Brain microvascular endothelial cell (primary cell): ENCODE measurements around the gene HOXA11.

Experiments used
- DNase-seq: peaks from one replicate; pipeline ENCODE4 v3.0.0-alpha.2; 2020
- H3K27ac ChIP-seq: fragments of 250-450 bp; sonication (Bioruptor Pico); 2 replicates; pipeline ENCODE4 v1.5.1; 2020; ENCODE audit warnings: mild to moderate bottlenecking, moderate library complexity
- H3K27me3 ChIP-seq: fragments of 250-450 bp; sonication (Bioruptor Pico); replicated peaks from 2 replicates; pipeline ENCODE4 v1.5.1; 2020; ENCODE audit warnings: mild to moderate bottlenecking
- H3K36me3 ChIP-seq: fragments of 250-450 bp; sonication (Bioruptor Pico); replicated peaks from 2 replicates; pipeline ENCODE4 v1.5.1; 2020; ENCODE audit warnings: mild to moderate bottlenecking
- H3K4me3 ChIP-seq: 2 replicates; pipeline ENCODE4 v1.5.1; 2011; ENCODE audit warnings: low read depth, mild to moderate bottlenecking, control low read depth, low read length, moderate library complexity
- CTCF ChIP-seq: IDR thresholded peaks from 2 replicates; pipeline ENCODE4 v1.5.1; 2011; ENCODE audit warnings: low read depth, mild to moderate bottlenecking, moderate library complexity, low read length, control low read depth, inconsistent platforms; ENCODE audit errors: missing control alignments
- in situ Hi-C: cut with HindIII; loops from 2 replicates; pipeline ENCODE4 v1.10.0; 2017; ENCODE audit warnings: low sequenced_read_pairs, low pct_ligation_motif_present

The HOXA11 gene

GRCh38 chr7:27176962-27177794, 7.9 kb downstream of the HOXA11 start:
- DNase-seq: no peak
- Histone ChIP-seq H3K4me3 (no peak overlapping the region), H3K27ac (no peak overlapping the region), H3K27me3 (peaks cover 93% of the 10 kb centered on the region), H3K36me3 (no peaks in the 10 kb centered on the region)
- TF ChIP-seq CTCF: no peak
- in situ Hi-C loops: no loop called here

- in situ Hi-C loops: no loop called here
- TF ChIP-seq CTCF: no peak
- H3K4me3 ChIP-seq: no peak overlapping the region
Observed at GRCh38 chr7:27176524-27176845, 8.5 kb downstream of the HOXA11 start.

GRCh38 chr7:27175626-27176523, 9.2 kb downstream of the HOXA11 start:
- no peak overlapping the region for H3K27ac ChIP-seq
- in situ Hi-C loops: no loop called here
- peaks cover 96% of the 10 kb centered on the region for H3K27me3 ChIP-seq
- no peak for DNase-seq
- no peak overlapping the region for H3K4me3 ChIP-seq
- no peaks in the 10 kb centered on the region for H3K36me3 ChIP-seq
- no peak for TF ChIP-seq CTCF

More at GRCh38 chr7:27176524-27176845, 8.5 kb downstream of the HOXA11 start:
- Histone ChIP-seq H3K27me3 (peaks cover 95% of the 10 kb centered on the region), H3K27ac (no peak overlapping the region), H3K36me3 (no peaks in the 10 kb centered on the region)
- no peak for DNase-seq

GRCh38 chr7:27174874-27175625, 10.0 kb downstream of the HOXA11 start:
- Histone ChIP-seq H3K27ac (no peak overlapping the region), H3K27me3 (peaks cover 96% of the 10 kb centered on the region), H3K36me3 (no peaks in the 10 kb centered on the region), H3K4me3 (no peak overlapping the region)
- no peak for DNase-seq
- in situ Hi-C loops: no loop called here
- TF ChIP-seq CTCF: no peak

- no peak for DNase-seq
- in situ Hi-C loops: no loop called here
- Histone ChIP-seq H3K4me3 (no peak within 1 kb of the TSS), H3K36me3 (no peaks in the 10 kb centered on the region), H3K27ac (no peak within 1 kb of the TSS), H3K27me3 (peaks cover 96% of the 10 kb centered on the region)
- no peak for TF ChIP-seq CTCF
Observed at GRCh38 chr7:27173956-27174873, 10.8 kb downstream of the HOXA11 start, which contains the start of gene HOXA10. TSS of gene HOXA10 (minus strand) at chr7:27174320. CDS start at chr7:27174306, 14 bp downstream.
